K562 (cell line): ENCODE results near the gene DDOST. TPM values are rescaled to one million over a fixed set of nuclear protein-coding genes. Genes with fewer than 3 reads are reported as not detected.

Experiments
- BCOR ChIP-seq: fragments of 450-650 bp; IDR thresholded peaks from 2 replicates; pipeline ENCODE4 v1.6.1; 2016
- HOMEZ ChIP-seq: fragments of 250-450 bp; sonication (Bioruptor Pico); IDR thresholded peaks from 2 replicates; pipeline ENCODE4 v1.4.0; 2020; ENCODE audit warnings: mild to moderate bottlenecking, moderate library complexity
- KLF10 ChIP-seq: fragments of 250-450 bp; sonication (Bioruptor Pico); IDR thresholded peaks from 2 replicates; pipeline ENCODE4 v1.6.1; 2021; ENCODE audit warnings: matching md5 sums
- MEIS2 ChIP-seq: fragments of 450-650 bp; IDR thresholded peaks from 2 replicates; pipeline ENCODE4 v1.6.1; 2014; ENCODE audit warnings: mild to moderate bottlenecking; ENCODE audit not compliant: partially characterized antibody
- NFIC ChIP-seq: fragments of 450-650 bp; IDR thresholded peaks from 2 replicates; pipeline ENCODE4 v1.6.1; 2017; ENCODE audit warnings: mild to moderate bottlenecking, inconsistent platforms
- NFXL1 ChIP-seq: fragments of 450-650 bp; formaldehyde crosslinking; IDR thresholded peaks from 2 replicates; pipeline ENCODE4 v1.4.0; 2021; ENCODE audit warnings: mild to moderate bottlenecking
- RAD21 ChIP-seq, 2 experiments: fragments of 250-450 bp in 1 of 2; fragments of 450-650 bp in 1 of 2; sonication (Bioruptor Pico) in 1 of 2; formaldehyde crosslinking in 1 of 2; IDR thresholded peaks in 1 of 2; conservative IDR thresholded peaks in 1 of 2; 2 replicates each; pipeline versions ENCODE4 v1.4.0 to v1.8.0; 2020 to 2022; ENCODE audit warnings: mild to moderate bottlenecking in 2 of 2, moderate library complexity in 1 of 2
- RCOR1 ChIP-seq, 2 experiments: IDR thresholded peaks; 2 replicates each; pipeline ENCODE4 v1.6.1; 2012; ENCODE audit warnings: low read depth in 2 of 2, low read length in 2 of 2, borderline replicate concordance in 1 of 2, improper control_type of control experiment in 1 of 2
- SREBF1 ChIP-seq: fragments of 150-350 bp; IDR thresholded peaks from 2 replicates; pipeline ENCODE4 v1.6.1; 2014; ENCODE audit warnings: antibody characterized with exemption, low read depth, low read length, borderline replicate concordance
- polyA plus RNA-seq, 8 experiments: library from polyadenylated mRNA; depleted of rRNA in 4 of 8; stranded (reverse) in 5 of 8; unstranded in 3 of 8; fragments of >200 nt; fragmentation: Nextera tagmentation in 2 of 8; fragmentation: Illumina TruSeq in 1 of 8; extraction: Ambion mirVana in 2 of 8; extraction: Trizol in 1 of 8; gene quantifications; 2 replicates each; pipeline versions ENCODE4 v1.2.1 to v1.2.3, GENCODE V29; 2011 to 2014; ENCODE audit warnings: inconsistent platforms in 1 of 8, missing spikeins in 1 of 8
- total RNA-seq, 7 experiments: library from RNA; depleted of rRNA in 6 of 7; stranded (reverse); fragments of >200 nt in 6 of 7; fragmentation: Illumina TruSeq in 2 of 7; extraction: Trizol in 2 of 7; gene quantifications; 2 replicates each; pipeline versions ENCODE4 v1.2.1 to v1.2.3, GENCODE V29; 2011 to 2021; ENCODE audit warnings: low replicate concordance in 1 of 7
- TF ChIP-seq, protein P1 (sequence below), 2 experiments: fragments of 450-650 bp in 1 of 2; IDR thresholded peaks; 2 replicates each; pipeline ENCODE4 v1.6.1; 2011 to 2017; ENCODE audit warnings: low read depth in 2 of 2, antibody characterized with exemption in 1 of 2, borderline replicate concordance in 1 of 2, low read length in 1 of 2, mild to moderate bottlenecking in 1 of 2, mixed read lengths in 1 of 2; ENCODE audit not compliant: control insufficient read depth in 1 of 2
- TF ChIP-seq, protein P2 (sequence below), 3 experiments: IDR thresholded peaks in 2 of 3; conservative IDR thresholded peaks in 1 of 3; 2 replicates each; pipeline ENCODE4 v1.5.1; 2011 to 2012; ENCODE audit warnings: low read length in 3 of 3, mild to moderate bottlenecking in 3 of 3, control low read depth in 2 of 3, improper control_type of control experiment in 1 of 3, inconsistent platforms in 1 of 3, low read depth in 1 of 3, mixed read lengths in 1 of 3, moderate library complexity in 1 of 3; ENCODE audit not compliant: insufficient read depth in 2 of 3

DDOST gene
- total and polyA plus RNA-seq, 9 of the 15 experiments (the other 6 are each of a cell fraction or from before 2014, with no cell fraction given): 173 to 306 (median 222) TPM

GRCh38 chr1:20663365-20663764 is 2.2 kb upstream of the DDOST start (continued):
- TF ChIP-seq, protein P1, sequence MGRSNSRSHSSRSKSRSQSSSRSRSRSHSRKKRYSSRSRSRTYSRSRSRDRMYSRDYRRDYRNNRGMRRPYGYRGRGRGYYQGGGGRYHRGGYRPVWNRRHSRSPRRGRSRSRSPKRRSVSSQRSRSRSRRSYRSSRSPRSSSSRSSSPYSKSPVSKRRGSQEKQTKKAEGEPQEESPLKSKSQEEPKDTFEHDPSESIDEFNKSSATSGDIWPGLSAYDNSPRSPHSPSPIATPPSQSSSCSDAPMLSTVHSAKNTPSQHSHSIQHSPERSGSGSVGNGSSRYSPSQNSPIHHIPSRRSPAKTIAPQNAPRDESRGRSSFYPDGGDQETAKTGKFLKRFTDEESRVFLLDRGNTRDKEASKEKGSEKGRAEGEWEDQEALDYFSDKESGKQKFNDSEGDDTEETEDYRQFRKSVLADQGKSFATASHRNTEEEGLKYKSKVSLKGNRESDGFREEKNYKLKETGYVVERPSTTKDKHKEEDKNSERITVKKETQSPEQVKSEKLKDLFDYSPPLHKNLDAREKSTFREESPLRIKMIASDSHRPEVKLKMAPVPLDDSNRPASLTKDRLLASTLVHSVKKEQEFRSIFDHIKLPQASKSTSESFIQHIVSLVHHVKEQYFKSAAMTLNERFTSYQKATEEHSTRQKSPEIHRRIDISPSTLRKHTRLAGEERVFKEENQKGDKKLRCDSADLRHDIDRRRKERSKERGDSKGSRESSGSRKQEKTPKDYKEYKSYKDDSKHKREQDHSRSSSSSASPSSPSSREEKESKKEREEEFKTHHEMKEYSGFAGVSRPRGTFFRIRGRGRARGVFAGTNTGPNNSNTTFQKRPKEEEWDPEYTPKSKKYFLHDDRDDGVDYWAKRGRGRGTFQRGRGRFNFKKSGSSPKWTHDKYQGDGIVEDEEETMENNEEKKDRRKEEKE (IDR thresholded peaks at IDR 0.05; ENCODE audit: borderline replicate concordance in 1 of 2, control insufficient read depth in 1 of 2, low read depth in 2 of 2, low read length in 1 of 2): no peak
- TF ChIP-seq MEIS2 (no peak), SREBF1 (no peak), BCOR (peak; percentile 51; the same call in 1 of the 2 replicates), KLF10 (CRISPR knock-in tag) (no peak), RCOR1 (IDR thresholded peaks at IDR 0.05; ENCODE audit: borderline replicate concordance in 1 of 2, low read depth in 2 of 2, low read length in 2 of 2) (peak in 1 of 2 experiments; percentile 72; a peak in 2 of 4 replicates), NFIC (0 out of 2 replicates have a peak, but pooled peaks have one; percentile 6), NFXL1 (CRISPR knock-in tag) (no peak), HOMEZ (CRISPR knock-in tag) (no peak), RAD21 (CRISPR knock-in tag; conservative IDR thresholded peaks at IDR 0.05 in 1 of 2, IDR thresholded peaks at IDR 0.05 in 1 of 2) (peak in 1 of 2 experiments; percentile 58; a peak in 2 of 4 replicates)
- TF ChIP-seq, protein P2, sequence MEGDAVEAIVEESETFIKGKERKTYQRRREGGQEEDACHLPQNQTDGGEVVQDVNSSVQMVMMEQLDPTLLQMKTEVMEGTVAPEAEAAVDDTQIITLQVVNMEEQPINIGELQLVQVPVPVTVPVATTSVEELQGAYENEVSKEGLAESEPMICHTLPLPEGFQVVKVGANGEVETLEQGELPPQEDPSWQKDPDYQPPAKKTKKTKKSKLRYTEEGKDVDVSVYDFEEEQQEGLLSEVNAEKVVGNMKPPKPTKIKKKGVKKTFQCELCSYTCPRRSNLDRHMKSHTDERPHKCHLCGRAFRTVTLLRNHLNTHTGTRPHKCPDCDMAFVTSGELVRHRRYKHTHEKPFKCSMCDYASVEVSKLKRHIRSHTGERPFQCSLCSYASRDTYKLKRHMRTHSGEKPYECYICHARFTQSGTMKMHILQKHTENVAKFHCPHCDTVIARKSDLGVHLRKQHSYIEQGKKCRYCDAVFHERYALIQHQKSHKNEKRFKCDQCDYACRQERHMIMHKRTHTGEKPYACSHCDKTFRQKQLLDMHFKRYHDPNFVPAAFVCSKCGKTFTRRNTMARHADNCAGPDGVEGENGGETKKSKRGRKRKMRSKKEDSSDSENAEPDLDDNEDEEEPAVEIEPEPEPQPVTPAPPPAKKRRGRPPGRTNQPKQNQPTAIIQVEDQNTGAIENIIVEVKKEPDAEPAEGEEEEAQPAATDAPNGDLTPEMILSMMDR (IDR thresholded peaks at IDR 0.05 in 2 of 3, conservative IDR thresholded peaks at IDR 0.05 in 1 of 3; ENCODE audit: insufficient read depth in 2 of 3, low read depth in 1 of 3, low read length in 3 of 3): peak; percentile 50 to 52 (median 51)
